NCI-H345 treated with DMSO at 0.1 percent for 48 hours (cell line): Measurements from ENCODE around the gene STAT4.

Experiments
- DNase-seq: peaks from one replicate; lab custom pipeline; 2025; ENCODE audit not compliant: unreplicated experiment; lab: John Stamatoyannopoulos, UW

STAT4 gene

DNA sequence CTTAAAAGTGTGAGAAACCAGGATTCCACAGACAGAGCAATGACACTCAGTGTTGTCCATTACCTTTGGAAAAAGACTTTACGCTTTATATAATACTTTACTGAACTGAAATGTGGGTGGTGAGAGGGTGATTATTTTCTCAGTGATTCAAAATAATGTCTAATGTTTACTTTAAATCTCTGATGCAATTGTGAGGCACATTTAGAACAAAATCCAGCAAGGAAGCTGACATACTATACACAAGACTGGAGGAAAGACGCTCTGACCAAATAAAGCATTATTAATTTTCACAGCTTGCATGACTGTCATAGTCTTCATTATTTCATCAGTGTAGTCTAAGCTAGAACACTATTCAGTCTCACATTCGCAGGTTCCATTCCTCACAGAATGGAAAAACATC, 102.7 kb downstream of the STAT4 start:
- DNase-seq: no peak

DNA sequence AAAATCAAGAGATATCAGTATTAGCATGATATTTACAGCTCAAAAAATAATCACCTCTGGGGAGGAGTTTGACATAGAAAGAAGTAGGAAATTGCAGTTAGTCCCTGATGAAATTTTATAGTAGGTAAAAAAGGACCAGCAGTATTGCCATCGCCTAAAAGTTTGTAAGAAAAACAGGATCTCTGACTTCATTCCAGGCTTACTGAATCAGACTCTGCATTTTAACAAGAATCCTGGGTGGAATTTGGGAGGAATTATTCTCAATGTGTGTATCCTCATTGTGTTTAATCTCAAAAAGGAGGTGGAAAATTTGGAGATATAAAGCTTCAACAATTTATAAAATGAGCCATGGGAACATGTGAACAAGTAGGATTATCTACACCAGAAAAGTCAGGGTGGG, 105.7 kb downstream of the STAT4 start:
- DNase-seq: no peak

DNA sequence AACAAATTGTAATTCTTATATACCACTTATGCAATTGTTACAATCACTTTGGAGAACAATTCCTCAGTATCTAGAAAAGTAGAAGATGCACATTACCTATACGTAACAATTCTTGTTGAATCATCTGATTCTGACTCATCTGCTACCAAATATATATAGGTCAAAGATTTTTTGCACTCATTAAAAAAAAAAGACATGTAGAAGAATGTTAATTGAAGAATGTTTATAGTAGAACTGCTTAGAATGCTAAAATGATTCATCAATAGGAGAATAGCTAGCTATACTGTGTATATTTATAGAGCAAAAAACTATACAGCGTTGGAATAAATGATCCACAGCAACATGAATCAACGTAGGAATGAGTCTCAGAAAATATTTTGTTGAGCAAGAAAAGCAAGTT, 107.4 kb downstream of the STAT4 start:
- DNase-seq: no peak

DNA sequence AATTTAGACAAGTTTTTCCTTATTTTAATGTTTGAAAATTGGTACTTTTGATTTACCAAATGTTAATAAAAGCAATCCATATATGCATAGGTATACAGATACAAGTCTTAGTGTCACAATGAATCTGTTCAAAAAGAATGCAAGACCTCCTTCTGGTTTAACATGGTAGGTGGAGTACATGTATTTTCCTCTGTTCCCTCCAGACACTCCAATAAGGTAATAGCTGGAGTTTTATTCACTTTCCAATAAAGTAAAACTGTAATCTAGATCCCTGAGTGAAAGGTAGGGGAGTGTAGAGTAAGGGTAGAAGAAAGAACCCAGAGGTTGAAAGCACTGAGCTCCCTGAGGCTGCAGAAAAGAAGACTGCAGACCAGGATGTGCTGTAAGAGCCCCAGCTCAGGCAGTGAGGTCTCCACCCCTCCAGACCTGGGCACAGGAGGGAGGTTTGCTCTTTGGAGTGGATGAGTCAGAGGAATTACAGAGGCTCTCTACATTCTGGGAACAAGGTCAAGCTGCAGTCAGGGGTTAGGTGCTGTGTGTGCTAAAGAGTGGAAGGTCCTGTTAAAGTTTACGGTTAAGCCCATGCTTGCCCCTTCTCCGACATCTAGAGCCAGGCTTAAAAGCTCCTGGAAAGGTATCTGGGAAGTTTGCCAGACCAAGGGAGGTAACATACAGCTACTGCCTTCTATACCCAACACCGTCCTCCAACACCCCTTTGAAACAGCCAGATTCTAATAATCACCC, 109.2 kb downstream of the STAT4 start:
- DNase-seq: no peak

DNA sequence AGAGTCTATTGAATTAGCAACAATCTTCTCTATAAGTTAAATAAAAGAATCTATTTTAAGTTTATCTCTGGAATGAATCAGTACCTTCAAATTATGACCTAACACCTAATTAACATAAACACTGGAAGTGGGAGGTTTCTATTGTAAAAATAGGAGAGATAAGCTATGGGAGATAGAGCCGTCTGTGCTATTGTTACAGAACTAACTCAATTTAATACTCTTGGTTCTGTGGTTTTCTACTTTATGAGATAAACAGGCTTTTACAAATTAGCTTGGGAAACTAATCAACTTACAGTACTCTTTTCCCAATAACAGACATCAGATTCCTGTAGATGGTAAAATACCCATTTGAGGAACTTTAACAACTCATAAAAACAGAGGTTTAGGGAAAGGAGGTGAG, 111.2 kb downstream of the STAT4 start:
- no peak for DNase-seq

DNA sequence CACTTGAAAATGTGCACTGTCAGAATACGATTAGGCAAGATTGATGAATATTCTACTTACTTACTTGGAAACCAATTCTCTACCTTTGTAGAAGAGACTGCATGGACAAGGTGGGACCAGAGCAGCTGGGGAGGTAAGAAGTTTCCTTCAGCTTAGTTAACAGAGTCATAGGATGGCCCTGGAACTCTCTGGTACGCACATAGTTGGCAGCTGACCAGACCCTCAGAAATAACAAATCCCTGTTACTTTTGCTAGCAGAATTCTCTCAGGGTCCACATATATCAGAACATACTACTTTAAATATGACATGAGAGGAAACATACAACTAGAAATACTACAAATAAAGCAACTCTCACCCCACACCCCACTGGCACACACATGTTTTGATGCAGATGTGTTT, 112.1 kb downstream of the STAT4 start:
- DNase-seq: no peak

DNA sequence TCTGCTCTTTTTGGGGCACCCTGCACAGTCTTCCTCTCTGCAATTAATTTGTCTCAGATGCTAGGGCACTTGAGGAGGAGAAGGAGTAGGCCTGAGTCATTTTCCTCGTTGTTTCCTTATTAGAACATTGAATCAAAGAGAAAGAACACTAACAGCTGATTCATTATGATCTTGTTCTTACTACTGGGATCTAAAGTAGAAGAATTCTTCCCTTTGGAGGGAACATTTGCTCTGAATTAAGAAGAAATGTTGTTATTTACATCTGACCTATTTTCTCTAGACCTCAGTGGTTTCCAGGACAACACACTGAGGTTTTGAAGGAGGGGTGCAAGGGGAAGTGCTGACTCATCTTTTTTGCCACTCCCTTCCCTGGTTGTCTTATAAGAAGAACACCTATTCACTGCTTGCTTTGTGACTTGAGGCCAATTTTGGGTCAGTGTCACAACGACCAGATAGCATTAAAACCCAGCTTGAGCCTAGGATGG, 112.5 kb downstream of the STAT4 start:
- no peak for DNase-seq

DNA sequence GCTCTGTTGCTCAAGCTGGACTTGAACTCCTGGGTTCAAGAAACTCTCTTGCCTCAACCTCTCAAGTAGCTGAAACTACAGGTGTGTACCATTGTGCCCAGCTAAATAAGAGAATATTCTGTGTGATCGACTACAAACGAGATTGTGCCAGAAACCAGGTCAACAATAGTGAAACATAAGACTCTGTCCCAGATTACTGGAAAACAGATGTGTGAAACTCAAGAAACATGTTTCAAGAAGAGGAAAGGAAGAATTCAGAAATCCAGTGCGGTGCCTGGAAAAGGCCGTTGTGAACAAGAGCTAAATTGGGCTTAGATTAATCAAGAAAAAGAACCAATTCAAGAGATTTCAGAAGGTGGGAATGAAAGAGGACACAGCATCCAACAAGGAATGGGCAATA, 113.4 kb downstream of the STAT4 start:
- no peak for DNase-seq

DNA sequence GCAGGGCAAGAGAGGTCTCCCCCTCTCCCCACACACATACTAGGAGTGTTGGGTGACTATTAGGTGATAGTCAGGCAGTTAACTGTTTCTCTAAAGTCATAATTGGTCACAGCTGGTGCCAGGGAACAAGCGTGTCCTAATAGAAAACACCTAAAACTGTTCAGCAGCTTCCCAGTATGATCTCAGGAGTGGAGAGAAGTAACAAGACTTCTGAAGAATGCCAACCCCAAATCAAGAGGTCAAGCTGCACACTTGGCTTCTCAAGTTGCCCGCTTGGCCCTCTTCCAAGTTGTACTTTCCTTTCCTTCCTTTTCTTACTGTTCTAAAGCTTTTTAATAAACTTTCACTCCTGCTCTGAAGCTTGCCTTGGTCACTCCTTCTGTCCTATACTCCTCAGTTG, 114.4 kb downstream of the STAT4 start:
- no peak for DNase-seq

DNA sequence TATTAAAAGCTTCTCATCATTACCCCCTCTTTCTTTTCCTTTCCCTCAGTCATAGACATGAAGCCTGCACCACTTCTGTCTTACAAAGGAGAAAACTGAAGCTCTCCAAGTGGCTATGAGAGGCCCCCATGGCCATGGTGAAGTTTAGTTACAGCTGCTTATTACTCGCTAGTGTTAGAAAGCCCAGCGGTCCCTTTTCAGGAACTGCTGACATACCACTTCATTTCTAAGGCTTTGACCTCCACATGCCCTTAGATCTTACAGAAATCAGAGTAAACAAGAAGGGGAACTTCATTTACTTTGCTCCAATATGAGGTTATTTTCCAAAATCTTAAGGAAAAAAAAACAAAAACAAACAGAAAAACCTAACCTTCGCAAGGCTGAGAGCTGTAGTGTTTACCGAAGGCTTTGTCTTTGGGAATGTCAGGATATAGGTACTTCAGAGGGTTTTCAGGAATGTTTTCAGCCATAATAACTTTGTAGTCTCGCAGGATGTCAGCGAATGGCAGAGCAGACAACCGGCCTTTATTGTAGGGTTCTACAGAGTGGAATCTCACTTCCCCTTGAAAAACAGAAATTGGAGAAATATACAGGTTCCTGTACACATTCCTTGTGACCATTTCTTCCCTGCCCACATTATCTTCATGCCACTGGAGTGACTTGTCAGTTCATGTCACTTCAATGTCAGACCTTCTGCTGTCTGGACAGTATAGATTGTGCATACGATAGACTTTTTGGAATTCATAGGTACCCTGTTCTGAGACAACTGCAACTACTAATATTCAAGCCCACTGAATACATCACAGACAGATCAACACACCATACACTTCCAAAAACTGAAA, 118.0 kb downstream of the STAT4 start:
- no peak for DNase-seq

DNA sequence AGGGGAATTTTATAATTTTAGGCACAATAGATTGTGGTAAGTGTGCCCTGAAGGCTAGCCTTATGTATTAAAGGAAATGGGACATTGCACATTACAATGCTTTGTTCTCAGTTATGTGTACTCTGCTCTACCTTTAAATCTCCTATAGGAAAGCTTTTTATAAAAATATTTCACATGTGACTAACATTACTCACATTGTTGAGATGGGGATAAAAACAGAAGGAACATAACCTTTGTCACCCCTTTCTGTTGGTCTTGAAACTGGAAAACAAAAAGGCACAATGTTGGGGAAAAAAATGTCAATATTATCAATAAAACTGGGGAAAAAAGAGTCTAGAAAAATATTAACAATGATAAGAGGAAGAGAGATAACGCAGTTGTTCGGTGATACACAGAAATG, 119.5 kb downstream of the STAT4 start:
- DNase-seq: no peak

DNA sequence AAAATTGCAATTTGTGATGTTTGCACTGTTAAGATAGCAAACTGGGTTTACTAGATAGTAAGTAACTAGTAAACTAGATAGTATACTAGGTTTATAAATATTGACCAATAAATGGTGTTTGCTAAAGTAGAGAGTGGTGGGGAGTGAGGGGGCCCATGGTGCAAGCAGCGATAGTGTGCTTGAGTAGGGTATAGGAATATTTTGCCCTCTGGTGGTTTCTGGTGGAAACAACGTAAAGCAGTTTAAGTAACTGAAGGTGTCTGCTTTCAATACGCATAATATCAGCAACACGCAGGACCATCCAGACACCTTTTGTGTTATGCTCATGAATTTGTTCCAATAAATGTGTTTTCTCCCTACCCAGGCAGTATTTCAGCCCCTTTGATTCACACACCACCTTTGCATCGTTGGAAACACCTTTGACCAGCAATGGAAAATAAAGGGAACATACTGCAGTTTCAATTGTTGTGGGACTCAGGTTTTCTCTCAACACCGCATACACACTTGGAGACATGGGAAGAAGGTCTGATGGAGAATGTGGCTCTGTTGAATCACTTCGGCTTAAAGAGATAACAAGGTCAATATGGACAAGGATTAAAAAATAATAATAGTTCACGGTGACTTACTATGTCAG, 120.2 kb downstream of the STAT4 start:
- peak; percentile 32 for DNase-seq

DNA sequence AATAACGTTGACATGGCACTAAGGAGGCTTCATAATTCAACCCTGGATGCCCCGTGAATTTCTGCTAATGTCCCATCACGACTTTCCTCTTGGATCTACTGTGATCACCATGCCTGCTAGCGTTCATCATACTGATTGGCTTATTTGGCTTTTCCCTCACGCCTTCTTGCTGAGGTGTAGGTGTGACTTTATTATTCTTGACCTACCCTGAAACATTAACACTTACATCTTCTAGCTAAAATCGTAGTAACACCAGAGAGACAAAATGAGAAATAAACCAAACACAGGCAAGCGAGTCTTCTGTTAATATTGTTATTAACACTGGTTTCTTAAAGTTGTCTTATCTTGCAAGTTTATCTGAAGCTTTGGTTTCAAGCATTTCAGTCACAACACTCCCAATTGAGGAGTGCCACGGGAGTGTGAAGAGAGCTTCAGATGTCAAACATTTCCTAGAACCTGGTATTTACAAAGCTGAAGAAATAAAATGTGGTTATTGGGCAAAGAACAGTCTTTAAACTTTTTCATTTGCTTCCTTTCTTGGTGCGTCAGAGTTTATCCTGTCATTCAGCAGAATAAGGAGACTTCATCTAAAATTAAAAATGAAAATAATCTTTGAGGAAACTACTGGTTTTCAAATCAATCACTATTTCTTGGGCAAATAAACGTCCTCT, 121.4 kb downstream of the STAT4 start:
- DNase-seq: no peak

DNA sequence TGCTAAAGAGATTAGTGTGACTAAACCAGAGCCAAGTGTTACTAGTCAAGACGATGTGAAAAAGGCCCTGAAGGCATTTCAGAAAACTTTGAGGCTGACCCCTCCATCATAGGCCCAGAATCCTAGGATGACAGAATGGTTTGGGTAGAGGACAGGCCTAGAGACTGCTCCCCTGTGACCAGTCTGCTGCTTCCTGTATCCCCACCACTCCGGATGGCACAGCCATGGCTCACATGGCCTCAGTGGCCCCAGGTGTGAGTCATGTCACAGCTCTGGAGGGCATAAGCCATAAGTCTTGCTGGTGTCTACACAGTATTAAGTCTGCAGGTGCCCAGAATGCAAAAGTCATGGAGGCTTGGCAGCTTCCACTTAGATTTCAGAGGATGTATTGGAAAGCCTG, 124.4 kb downstream of the STAT4 start:
- DNase-seq: no peak

DNA sequence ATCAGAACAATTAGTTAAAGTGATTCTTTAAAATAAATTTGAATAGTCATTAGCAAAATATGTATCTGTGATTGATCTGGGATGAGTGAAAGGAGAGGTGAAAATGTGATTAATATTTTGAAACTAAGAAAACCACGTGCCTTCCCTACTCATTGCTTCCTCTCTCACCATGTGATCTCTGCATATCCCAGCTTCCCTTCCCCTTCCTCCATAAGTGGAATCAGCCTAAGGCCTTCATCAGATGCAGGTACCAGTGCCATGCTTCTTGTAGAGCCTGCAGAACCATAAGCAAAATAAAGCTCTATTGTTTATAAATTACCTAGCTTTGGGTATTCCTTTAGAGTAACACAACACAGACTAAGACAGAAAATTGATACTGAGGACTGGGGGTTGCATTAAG, 125.7 kb downstream of the STAT4 start:
- no peak for DNase-seq

DNA sequence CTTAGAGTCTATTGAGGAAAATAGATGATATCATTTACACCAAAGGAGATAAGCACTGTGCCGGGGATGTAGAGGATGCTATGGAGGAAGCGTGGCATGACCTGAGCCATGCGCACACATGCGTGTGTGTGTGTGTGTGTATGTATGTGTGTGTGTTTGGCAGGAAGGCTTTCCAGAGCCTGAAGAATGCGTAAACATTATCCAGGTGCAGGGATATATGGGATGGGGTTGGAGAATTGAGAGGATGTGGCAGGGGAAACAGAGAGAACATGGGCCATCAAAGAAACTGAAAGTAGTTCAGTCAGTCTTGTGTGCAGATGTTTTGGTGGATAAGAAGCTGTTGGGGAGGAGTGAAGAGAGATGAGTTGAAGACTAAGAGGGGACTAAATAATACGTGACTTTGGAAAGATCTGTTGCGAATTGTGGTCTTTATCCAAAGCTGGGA, 127.5 kb downstream of the STAT4 start:
- DNase-seq: no peak

DNA sequence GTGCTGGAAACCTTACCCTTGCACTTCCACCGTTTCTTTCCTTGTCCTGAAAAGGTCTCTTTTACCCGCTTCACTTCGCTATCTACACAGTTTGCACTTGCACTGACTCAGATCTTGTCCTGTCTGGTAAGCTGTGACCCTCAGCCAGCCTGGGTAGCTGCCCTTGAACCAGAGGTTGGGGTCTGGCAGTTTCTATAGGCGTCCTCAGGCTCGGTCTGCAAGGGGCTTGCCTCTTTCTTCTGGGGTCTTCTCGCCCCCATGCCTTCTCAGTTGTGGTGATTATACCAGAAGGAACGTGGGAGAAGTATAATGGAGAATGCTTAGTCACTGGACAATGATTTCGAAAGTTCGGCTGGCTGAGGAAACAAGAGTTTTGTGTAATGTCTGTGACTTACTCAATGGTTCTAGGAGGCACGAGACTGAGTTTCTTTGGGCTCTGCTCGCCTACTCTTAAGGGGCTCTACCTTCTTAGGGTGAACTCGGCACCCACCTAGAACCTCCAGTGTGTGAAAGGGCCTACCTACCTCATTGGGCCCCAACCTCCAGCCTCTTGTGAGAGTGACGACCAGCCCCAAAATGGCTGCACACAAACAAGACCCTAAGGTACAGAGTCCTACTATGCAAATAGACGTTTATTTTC, 129.9 kb downstream of the STAT4 start:
- DNase-seq: no peak

DNA sequence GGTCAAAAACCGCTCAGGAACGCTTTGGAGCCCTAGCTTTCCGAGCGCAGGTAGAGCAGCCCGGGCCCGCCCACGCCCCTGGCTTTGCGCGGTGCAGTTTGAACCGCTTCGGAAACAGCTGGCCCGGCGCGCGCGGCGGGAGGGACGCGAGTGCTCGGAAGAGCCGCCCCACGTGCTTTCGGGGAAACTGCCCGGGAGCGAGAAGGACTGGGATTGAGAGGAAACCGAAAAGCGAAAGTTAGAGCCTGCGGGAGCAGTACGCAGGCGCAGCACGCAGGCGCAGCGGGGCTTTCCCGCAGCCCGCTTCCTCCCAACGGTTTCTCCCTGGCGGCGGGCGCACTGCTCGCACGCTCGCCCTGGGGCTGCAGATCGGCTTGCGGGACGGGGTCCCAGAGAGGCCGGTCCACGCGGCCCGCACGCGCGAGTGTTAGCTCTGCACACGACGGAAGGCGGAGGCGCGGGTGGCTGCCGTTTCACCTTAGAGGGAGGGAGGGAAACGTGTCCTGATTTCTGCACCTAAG, 130.5 kb downstream of the STAT4 start:
- DNase-seq: peak; percentile 96

DNA sequence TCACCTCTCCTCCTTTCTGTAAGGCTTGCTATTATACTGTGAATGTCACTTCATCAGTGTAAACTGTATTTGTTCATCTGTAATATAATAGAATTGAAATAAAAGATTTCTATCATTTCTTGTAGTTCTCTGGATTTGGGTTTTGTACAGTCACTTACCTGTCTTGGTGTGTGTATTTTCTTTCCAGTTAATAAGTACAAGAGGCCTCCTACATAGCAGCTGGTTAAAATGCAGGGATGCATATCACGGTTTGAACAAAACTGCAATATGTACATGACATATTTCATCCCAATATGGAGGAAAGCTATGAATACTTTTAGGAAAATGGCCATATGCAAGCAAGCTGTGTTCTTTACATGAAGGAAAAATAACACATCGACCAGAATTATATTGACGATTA, 131.4 kb downstream of the STAT4 start:
- DNase-seq: no peak

DNA sequence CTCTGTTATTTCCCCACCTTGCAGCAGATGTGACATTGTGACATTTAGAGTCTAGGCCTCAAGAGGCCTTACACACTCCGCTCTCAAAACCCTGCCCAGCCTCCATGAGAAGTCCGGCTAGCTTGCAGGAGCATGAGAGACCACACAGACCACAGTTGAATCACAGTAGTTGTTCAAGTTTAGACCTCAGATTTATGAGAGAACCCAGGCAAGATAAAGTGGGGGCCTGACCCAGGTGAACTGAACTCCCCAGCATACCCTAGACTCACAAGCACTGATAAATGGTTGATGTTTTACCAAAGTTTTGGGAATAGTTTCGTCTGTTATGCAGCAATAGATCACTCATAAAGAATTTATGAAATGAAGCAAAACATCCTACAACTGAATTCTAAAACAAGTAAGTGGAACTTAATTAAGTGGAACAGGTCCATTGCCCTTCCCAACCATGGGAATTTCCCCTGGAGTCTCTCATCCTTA, 132.1 kb downstream of the STAT4 start:
- no peak for DNase-seq
